Stimulated activated CD4-positive, alpha-beta T cell treated with anti-CD3 and anti-CD28 coated beads, TNF-alpha, amount 100 ng/mL, for 48 hours (primary cell): Measurements from ENCODE around the gene PNMA8C.
"Not testable (repeated sequence)": the region's sequence is repeated elsewhere in the genome, so short reads cannot be mapped to it uniquely, and the experiment has no call there.

Experiments
- DNase-seq, 3 donors: peaks; one replicate each; pipeline ENCODE4 v3.0.0-alpha.2; 2020; ENCODE audit warnings: low read depth in 3 of 3

PNMA8C gene

GRCh38 chr19:46390121-46390858 lies 38.4 kb downstream of the PNMA8C start:
- DNase-seq: no peak

- no peak for DNase-seq
These were observed 40.2 kb downstream of the PNMA8C start for GRCh38 chr19:46388311-46389095.

GRCh38 chr19:46387713-46388130 lies 41.0 kb downstream of the PNMA8C start:
- DNase-seq: no peak

GRCh38 chr19:46386996-46387712 lies 41.6 kb downstream of the PNMA8C start:
- DNase-seq: no peak

GRCh38 chr19:46386151-46386550 lies 42.6 kb downstream of the PNMA8C start:
- no peak for DNase-seq

- DNase-seq: no peak
These were observed 43.1 kb downstream of the PNMA8C start for GRCh38 chr19:46385636-46386035.

- no peak for DNase-seq
These were observed 44.3 kb downstream of the PNMA8C start for GRCh38 chr19:46384396-46384795.

GRCh38 chr19:46383846-46384245 lies 44.9 kb downstream of the PNMA8C start:
- no peak for DNase-seq

GRCh38 chr19:46383171-46383815 lies 45.4 kb downstream of the PNMA8C start:
- DNase-seq: no peak

- no peak for DNase-seq
These were observed 46.9 kb downstream of the PNMA8C start for GRCh38 chr19:46381756-46382345.

- no peak for DNase-seq
These were observed 47.4 kb downstream of the PNMA8C start for GRCh38 chr19:46381346-46381745.

GRCh38 chr19:46380690-46381089 lies 48.0 kb downstream of the PNMA8C start:
- no peak for DNase-seq

- no peak for DNase-seq
These were observed 50.5 kb downstream of the PNMA8C start for GRCh38 chr19:46378268-46378667.

GRCh38 chr19:46376241-46377153 lies 52.2 kb downstream of the PNMA8C start:
- DNase-seq: no peak

- DNase-seq: not testable (repeated sequence)
These were observed 53.2 kb downstream of the PNMA8C start for GRCh38 chr19:46375476-46376067.
